SW 1271 (cell line): ENCODE measurements around the gene DAD1.

ENCODE experiments used
- DNase-seq, 2 experiments: peaks; one replicate each; lab custom pipeline; 2025; lab: John Stamatoyannopoulos, UW

The DAD1 gene

GRCh38 chr14:22517117-22517720 is 71.8 kb downstream of the DAD1 start:
- no peak for DNase-seq

- DNase-seq = no peak
These were observed 73.1 kb downstream of the DAD1 start for GRCh38 chr14:22515929-22516328.
